PFSK-1 (cell line): ENCODE results near the gene FAM83G.

ENCODE experiments used
- POLR2AphosphoS5 ChIP-seq: IDR thresholded peaks from 2 replicates; pipeline ENCODE4 v1.6.1; 2012; ENCODE audit warnings: low read depth, mild to moderate bottlenecking, control low read depth, low read length, moderate library complexity
- REST ChIP-seq, 2 experiments: IDR thresholded peaks; 2 replicates each; pipeline versions ENCODE4 v1.6.1 to v1.8.0; 2011 to 2012; ENCODE audit warnings: low read depth in 2 of 2, low read length in 2 of 2, control low read depth in 1 of 2, inconsistent platforms in 1 of 2, mild to moderate bottlenecking in 1 of 2, moderate library complexity in 1 of 2; ENCODE audit not compliant: insufficient read depth in 1 of 2
- SIN3A ChIP-seq: IDR thresholded peaks from 2 replicates; pipeline ENCODE4 v1.6.1; 2012; ENCODE audit warnings: mild to moderate bottlenecking, low read length, moderate library complexity, borderline replicate concordance; ENCODE audit not compliant: insufficient read depth
- TAF1 ChIP-seq: IDR thresholded peaks from 2 replicates; pipeline ENCODE4 v1.6.1; 2012; ENCODE audit warnings: low read length, control low read depth, borderline replicate concordance; ENCODE audit not compliant: insufficient read depth

- TF ChIP-seq POLR2AphosphoS5 (no peak), TAF1 (no peak), SIN3A (no peak), REST (IDR thresholded peaks at IDR 0.05; ENCODE audit: insufficient read depth in 1 of 2, low read depth in 2 of 2, low read length in 2 of 2) (no peak)
Measured at GRCh38 chr17:18960241-18960665, 44.3 kb downstream of the FAM83G start.
